Measurements from ENCODE around the gene MAML3.

Gene MAML3

DNA sequence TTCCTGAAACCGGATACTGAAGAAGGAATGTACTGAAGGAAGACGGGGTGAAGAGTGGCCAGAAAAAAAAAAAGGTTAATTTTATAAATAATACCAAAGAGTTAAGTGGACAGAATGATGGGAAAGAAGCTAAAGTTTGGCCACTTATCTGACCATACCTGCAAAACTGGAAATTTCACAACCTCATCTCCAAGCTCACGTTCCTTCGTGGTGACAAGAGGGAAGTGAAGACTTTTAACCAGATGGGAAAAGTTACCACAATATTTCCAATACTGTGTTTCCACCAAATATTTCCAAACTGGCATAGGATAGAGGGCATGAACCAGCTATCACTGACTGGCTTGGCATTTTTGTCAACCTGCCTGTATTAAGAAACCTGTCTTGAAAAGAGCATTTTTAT is 56.4 kb downstream of the MAML3 start:
- FAIRE-seq: no peak
- TF ChIP-seq POLR2A (IDR thresholded peaks at IDR 0.05; ENCODE audit: low read depth, low read length) (no peak), TAF1 (IDR thresholded peaks at IDR 0.05; ENCODE audit: low read depth, low read length) (no peak), PAX5 (IDR thresholded peaks at IDR 0.05; ENCODE audit: insufficient read depth, low read length, severe bottlenecking) (no peak), POU2F2 (IDR thresholded peaks at IDR 0.05; ENCODE audit: low read depth, low read length) (no peak)
- DNase-seq (ENCODE audit: insufficient read length, low spot score): no peak

DNA sequence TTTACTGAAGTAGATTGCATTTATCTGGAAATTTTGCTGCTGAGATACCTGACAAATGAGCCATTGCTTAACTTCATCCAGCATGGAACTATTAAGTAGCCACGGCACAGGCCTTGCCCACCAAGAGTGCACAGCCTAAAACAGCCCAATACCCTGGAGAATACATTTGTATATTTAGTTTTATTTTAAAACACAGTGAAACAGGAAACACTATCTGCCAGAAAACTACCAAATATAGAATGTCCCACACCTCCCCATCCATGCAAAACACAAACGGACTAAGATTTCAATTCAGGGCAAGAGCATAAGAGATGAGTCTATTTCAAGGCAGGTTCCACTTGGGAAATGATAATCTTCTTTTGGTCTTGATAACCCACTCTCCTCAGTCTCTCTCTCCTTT is 57.1 kb downstream of the MAML3 start:
- FAIRE-seq: no peak
- TF ChIP-seq POU2F2 (IDR thresholded peaks at IDR 0.05; ENCODE audit: low read depth, low read length): no peak
- no peak for TF ChIP-seq TAF1 (IDR thresholded peaks at IDR 0.05; ENCODE audit: low read depth, low read length)
- no peak for TF ChIP-seq SPI1 (IDR thresholded peaks at IDR 0.05; ENCODE audit: low read depth, low read length)
- TF ChIP-seq POLR2A (IDR thresholded peaks at IDR 0.05; ENCODE audit: low read depth, low read length): no peak
- TF ChIP-seq PAX5 (IDR thresholded peaks at IDR 0.05; ENCODE audit: insufficient read depth, low read length, severe bottlenecking): no peak
- no peak for TF ChIP-seq POLR2AphosphoS5 (IDR thresholded peaks at IDR 0.05; ENCODE audit: low read depth, low read length)

DNA sequence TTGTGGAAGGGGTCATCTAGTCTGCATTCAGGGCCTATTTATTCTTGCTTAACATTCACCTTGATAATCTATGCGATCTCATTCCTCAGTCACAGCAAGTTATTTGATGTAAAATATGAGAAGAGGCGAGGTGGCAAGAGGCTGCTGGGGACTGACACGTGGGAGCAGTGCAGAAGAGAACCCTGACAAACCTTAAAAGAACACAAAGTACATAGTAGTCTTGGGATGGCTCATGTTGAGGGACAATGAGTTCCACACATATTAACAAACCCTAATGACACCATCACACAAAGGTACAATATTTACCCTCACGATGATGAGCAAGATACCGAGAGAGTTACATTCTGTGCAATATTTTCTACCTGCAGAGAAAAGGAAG is 57.5 kb downstream of the MAML3 start:
- DNase-seq (ENCODE audit: insufficient read length, low spot score) (no peak), FAIRE-seq (no peak)
- TF ChIP-seq TAF1 (IDR thresholded peaks at IDR 0.05; ENCODE audit: low read depth, low read length): no peak
- TF ChIP-seq POLR2AphosphoS5 (IDR thresholded peaks at IDR 0.05; ENCODE audit: low read depth, low read length): no peak
- TF ChIP-seq POU2F2 (IDR thresholded peaks at IDR 0.05; ENCODE audit: low read depth, low read length): no peak
- TF ChIP-seq PAX5 (IDR thresholded peaks at IDR 0.05; ENCODE audit: insufficient read depth, low read length, severe bottlenecking): no peak
- TF ChIP-seq SPI1 (IDR thresholded peaks at IDR 0.05; ENCODE audit: low read depth, low read length): no peak
- no peak for TF ChIP-seq POLR2A (IDR thresholded peaks at IDR 0.05; ENCODE audit: low read depth, low read length)

More for the DNA sequence above, 57.1 kb downstream of the MAML3 start:
- no peak for DNase-seq (ENCODE audit: insufficient read length, low spot score)

DNA sequence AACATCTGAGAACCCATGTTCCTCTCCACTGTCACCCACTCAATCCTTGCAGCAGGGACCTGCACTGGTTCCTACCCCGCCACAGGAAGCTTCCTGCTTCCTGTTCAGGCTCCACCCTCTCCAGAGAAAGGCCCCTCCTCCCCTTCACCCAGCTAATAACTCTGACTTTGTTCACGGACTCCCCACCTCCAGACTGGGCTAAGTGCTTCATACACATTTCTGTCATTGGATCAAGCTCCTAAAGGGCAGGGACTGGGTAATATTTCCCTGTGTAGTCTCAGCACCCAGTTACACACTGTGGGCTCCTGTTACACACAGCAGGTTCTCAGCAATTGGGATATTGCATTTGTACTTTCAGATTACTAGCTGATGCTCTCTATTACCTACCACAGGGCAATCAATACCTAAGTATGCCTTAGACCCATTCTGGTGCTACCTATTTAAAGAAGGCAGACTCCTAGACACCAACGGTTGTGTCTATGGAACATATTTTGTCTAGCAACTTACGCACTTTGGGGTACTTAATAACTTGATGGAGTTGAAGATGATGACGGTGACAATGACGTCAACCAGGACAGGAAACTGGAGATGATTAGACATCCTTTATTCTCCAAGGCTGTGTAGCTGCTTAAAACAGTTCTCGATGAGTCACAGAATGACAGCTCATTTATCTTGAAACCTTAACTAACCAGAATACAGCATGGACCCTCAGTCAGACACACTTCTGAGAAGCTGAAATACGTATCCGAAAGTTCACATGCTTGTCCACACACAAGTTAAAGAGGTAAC is 58.1 kb downstream of the MAML3 start:
- FAIRE-seq: no peak
- TF ChIP-seq POLR2A (IDR thresholded peaks at IDR 0.05; ENCODE audit: low read depth, low read length) (no peak), PAX5 (IDR thresholded peaks at IDR 0.05; ENCODE audit: insufficient read depth, low read length, severe bottlenecking) (no peak)
- no peak for DNase-seq (ENCODE audit: insufficient read length, low spot score)

DNA sequence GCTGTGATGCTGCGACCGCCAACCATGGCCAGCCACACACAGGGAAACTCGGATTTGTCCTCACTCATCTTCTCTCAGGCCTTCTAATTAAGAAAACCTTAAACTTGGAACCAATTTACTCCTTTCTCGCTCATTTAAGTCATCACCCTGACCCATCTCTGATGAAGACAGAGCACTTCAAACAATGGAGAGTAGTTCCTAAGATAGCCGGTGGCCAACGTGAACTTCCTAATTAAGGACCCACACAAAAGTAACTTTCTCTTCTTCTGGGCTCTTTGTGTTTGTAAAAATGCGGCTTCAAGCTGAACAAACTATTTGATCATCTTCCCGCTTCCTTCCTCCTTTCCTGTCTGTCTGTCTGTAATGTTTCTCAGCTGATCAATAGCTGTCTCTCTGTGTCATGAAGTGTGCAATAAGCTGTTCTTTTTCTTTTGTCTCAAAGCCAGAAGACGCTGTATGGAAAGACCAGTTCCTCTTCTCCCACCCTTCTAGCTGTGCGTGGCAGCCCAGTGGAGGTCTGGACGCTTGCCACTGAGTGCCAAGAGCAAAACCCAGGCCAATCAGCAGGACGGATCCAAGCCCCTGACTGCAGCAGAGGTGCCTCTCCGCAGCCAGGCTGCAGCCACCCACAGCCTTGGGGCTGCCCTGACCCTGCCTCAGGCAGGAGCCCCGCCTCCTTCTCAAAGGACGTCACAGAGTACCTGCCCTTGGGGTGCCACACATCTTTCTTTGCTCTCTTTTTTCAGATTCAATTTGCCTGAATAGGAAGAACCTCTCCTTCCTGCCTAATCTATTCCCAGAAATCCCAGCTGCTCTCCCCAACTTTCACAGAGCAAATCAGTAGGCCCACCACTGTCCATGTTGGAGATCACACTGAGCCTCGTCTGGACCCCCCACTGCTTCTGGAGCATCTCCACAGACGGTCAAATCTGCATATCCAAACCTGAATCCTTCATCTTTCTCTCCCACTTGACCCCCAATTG is 59.3 kb downstream of the MAML3 start:
- no peak for TF ChIP-seq POLR2A (IDR thresholded peaks at IDR 0.05; ENCODE audit: low read depth, low read length)
- TF ChIP-seq POLR2AphosphoS5 (IDR thresholded peaks at IDR 0.05; ENCODE audit: low read depth, low read length): no peak
- no peak for TF ChIP-seq SPI1 (IDR thresholded peaks at IDR 0.05; ENCODE audit: low read depth, low read length)
- no peak for TF ChIP-seq POU2F2 (IDR thresholded peaks at IDR 0.05; ENCODE audit: low read depth, low read length)
- no peak for TF ChIP-seq PAX5 (IDR thresholded peaks at IDR 0.05; ENCODE audit: insufficient read depth, low read length, severe bottlenecking)
- no peak for TF ChIP-seq TAF1 (IDR thresholded peaks at IDR 0.05; ENCODE audit: low read depth, low read length)
- DNase-seq (ENCODE audit: insufficient read length, low spot score): no peak
- FAIRE-seq: no peak

DNA sequence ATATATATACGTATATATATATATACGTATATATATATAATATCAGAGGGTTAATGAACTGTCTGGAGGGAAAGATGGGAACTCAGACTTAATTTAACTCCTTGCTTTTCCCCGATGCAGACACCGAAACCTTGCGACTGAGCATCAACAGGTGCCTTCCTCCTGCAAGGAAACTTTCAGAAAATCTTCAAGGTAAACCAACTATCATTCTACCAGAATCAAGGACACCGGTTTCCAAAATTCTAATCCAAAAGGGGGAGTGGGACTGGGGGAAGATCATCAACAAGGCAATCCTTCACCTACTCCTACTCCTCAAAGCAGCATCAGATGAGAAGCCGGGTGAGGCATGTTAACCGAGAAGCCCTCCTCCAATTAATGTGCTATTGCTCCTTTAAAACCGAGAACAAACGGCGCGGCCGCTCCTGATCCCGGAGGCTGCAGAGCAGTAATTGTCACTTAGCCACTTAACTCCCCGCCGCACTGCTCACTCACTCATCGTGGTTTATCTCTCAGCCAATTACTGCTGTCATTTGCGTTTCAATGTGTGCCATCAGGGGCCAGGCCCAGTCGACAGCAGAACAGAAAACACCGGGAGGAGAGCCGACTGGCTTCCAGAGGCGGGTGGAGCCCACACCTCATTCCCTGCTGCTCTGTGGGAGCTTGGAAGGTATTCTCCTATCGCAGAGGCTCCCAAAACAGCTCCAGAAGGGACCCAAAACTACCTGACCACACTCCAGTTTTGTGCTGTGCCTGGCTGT is 61.7 kb downstream of the MAML3 start:
- TF ChIP-seq POLR2AphosphoS5 (IDR thresholded peaks at IDR 0.05; ENCODE audit: low read depth, low read length): no peak
- TF ChIP-seq PAX5 (IDR thresholded peaks at IDR 0.05; ENCODE audit: insufficient read depth, low read length, severe bottlenecking): no peak
- no peak for TF ChIP-seq POLR2A (IDR thresholded peaks at IDR 0.05; ENCODE audit: low read depth, low read length)
- no peak for TF ChIP-seq POU2F2 (IDR thresholded peaks at IDR 0.05; ENCODE audit: low read depth, low read length)
- TF ChIP-seq TAF1 (IDR thresholded peaks at IDR 0.05; ENCODE audit: low read depth, low read length): no peak
- no peak for TF ChIP-seq SPI1 (IDR thresholded peaks at IDR 0.05; ENCODE audit: low read depth, low read length)
- no peak for FAIRE-seq
- DNase-seq (ENCODE audit: insufficient read length, low spot score): no peak

DNA sequence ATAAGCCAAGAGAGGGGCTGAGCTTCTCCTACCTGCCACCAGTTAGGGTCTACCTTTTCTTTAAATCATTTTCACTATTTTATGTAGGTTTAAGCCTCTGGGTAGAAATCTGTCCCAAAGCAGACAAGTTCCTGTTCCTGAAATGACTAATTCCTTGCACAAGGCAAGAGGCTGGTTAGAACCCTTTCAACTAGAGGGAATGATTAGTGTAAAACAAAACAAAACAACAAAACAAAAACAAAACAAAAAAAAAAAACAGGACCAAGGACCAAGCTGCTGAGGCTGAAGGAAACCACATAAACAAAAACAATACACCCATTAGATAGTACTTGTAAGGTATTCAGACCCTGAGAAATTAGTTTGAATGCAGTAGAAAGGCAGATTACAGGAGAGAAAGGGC is 62.7 kb downstream of the MAML3 start:
- DNase-seq (ENCODE audit: insufficient read length, low spot score) (no peak), FAIRE-seq (no peak)
- TF ChIP-seq SPI1 (IDR thresholded peaks at IDR 0.05; ENCODE audit: low read depth, low read length) (no peak), POLR2AphosphoS5 (IDR thresholded peaks at IDR 0.05; ENCODE audit: low read depth, low read length) (no peak), PAX5 (IDR thresholded peaks at IDR 0.05; ENCODE audit: insufficient read depth, low read length, severe bottlenecking) (no peak), TAF1 (IDR thresholded peaks at IDR 0.05; ENCODE audit: low read depth, low read length) (no peak), POLR2A (IDR thresholded peaks at IDR 0.05; ENCODE audit: low read depth, low read length) (no peak), POU2F2 (IDR thresholded peaks at IDR 0.05; ENCODE audit: low read depth, low read length) (no peak)

DNA sequence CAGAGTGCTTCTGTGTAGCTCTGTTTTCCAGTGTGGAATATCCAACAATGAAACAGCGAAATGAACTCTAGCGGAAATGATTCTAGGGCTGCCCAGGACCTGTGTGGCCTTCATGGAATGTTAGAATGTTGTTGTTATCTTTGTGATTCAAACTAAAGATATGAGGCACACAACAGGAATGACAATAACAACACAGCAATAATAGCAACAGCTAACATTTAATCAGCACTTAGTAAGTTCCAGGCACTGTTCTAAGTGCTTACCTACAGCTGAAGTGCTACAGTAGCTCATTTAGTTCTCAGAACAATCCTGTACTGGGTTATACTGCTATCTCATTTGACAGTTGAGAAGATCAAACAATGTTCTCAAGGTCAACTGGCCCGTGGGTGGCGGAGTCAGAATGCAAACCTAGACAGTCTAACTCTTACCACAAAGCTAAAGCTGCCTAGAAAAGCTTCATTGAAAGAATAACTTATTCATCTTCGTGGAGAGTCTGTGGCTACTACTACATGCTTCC is 63.7 kb downstream of the MAML3 start:
- DNase-seq (ENCODE audit: insufficient read length, low spot score) (no peak), FAIRE-seq (no peak)
- no peak for TF ChIP-seq POLR2A (IDR thresholded peaks at IDR 0.05; ENCODE audit: low read depth, low read length)
- TF ChIP-seq TAF1 (IDR thresholded peaks at IDR 0.05; ENCODE audit: low read depth, low read length): no peak
- no peak for TF ChIP-seq SPI1 (IDR thresholded peaks at IDR 0.05; ENCODE audit: low read depth, low read length)
- no peak for TF ChIP-seq POLR2AphosphoS5 (IDR thresholded peaks at IDR 0.05; ENCODE audit: low read depth, low read length)
- no peak for TF ChIP-seq PAX5 (IDR thresholded peaks at IDR 0.05; ENCODE audit: insufficient read depth, low read length, severe bottlenecking)
- TF ChIP-seq POU2F2 (IDR thresholded peaks at IDR 0.05; ENCODE audit: low read depth, low read length): no peak

Data from GM12891 (cell line).